ES-I3 (cell line): Measurements from ENCODE around the gene CD40LG.

ENCODE experiments used
- H3K36me3 ChIP-seq: 2 replicates; pipeline ENCODE4 v1.6.1; 2013; ENCODE audit warnings: mild to moderate bottlenecking, low read length, control low read depth, moderate library complexity; ENCODE audit not compliant: insufficient read depth
- H3K4me1 ChIP-seq: 2 replicates; pipeline ENCODE4 v1.6.1; 2013; ENCODE audit warnings: mild to moderate bottlenecking, control low read depth, low read length; ENCODE audit not compliant: insufficient read depth
- H3K9ac ChIP-seq: 2 replicates; pipeline ENCODE4 v1.6.1; 2013; ENCODE audit warnings: low read depth, mild to moderate bottlenecking, low read length, moderate library complexity
- H3K9me3 ChIP-seq: 2 replicates; pipeline ENCODE4 v1.6.1; 2013; ENCODE audit warnings: mild to moderate bottlenecking, low read length, moderate library complexity; ENCODE audit not compliant: control insufficient read depth, insufficient read depth

Gene CD40LG

DNA sequence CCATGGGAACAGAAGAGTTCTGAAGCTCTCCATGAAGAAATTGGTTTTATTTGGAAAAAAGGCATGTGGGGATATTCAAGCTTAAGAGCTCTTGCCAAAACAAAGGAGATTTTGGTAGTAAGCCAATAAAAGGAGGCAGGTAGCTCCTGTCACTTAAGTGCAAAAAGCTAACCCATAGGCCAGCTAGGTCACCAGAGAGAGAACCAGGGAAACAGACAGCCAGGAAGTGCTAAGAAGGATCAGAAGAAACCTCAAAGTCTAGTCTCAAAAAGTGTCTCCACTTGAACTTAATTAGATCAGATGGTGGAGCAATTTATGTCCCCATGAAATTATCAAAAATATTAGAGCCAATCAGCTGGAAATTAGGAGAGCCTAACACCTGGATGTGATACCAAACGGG lies 49.2 kb downstream of the CD40LG start:
- Histone ChIP-seq H3K36me3 (no peaks in the 10 kb centered on the region), H3K4me1 (peaks cover 5% of the 10 kb centered on the region; the same call in 1 of the 2 replicates), H3K9ac (no peak overlapping the region), H3K9me3 (no peaks in the 10 kb centered on the region)

DNA sequence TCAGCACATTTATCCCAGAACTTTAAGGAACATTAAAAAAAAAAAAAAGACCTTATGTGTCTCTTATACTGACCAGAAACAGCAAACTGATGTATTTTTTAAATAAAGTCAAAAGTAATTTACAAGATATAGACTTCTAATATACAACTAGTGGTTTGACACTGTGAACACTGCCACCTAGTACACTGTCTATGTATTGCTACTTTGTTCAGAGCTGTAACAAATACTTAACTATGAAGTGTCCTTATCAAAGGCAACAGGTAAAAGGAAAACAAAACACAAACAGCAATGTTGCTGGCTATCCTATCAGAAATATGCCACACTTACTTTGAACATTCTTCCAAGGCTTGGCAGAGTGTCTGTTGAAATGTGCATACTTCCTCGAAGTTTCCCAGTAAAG lies 60.4 kb downstream of the CD40LG start:
- Histone ChIP-seq H3K36me3 (no peaks in the 10 kb centered on the region), H3K9me3 (no peaks in the 10 kb centered on the region), H3K4me1 (peaks cover 6% of the 10 kb centered on the region; the same call in 1 of the 2 replicates), H3K9ac (no peak overlapping the region)
